HG03108 (cell line): ENCODE data around the gene ACRBP.

Experiments
- ATAC-seq: cut with Tn5 transposase; IDR thresholded peaks from one replicate; pipeline ENCODE4 v1.9.1; 2021; ENCODE audit warnings: moderate library complexity; ENCODE audit not compliant: unreplicated experiment

Gene ACRBP

GRCh38 chr12:6650832-6651231, 3.6 kb upstream of the ACRBP start:
- ATAC-seq = no peak

DNA sequence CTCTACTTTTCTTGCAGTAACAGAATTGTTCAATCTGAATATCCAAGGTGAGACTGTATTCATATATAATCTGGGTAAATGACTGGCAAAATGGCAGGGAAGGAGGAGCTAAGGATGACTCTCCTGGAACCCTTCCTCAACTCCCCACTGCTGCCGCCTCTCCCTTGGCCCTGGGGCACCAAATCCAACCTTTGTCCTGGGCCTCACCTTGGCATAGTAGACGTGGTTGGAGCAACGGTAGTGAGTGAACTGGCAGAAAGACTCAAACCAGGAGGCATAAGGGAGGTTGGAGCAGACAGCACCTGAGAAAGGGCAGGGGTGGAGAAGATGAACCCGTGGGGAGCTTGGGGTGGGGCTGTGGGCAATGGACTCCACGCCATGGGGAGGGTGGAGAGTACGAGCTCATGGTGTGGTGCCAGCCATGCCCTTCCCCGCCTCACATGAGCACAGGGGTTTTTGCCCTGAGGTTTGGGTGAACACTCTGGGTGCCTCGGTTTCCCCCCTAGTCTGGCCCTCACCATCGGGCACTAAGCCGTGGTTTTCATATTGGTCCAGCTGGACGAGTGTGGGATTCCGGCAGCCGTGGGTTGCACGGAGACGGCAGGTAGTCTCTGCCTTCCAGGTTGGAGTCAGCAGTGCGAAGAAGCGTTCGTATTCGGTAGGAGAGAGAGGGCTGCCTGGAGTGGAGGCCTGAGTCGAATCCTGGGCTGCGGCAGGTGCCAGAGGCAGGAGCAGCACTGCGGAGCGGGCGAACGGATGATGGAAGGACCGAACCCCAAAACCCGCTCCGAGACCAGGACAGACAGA, 753 bp downstream of the ACRBP start:
- ATAC-seq = no peak

DNA sequence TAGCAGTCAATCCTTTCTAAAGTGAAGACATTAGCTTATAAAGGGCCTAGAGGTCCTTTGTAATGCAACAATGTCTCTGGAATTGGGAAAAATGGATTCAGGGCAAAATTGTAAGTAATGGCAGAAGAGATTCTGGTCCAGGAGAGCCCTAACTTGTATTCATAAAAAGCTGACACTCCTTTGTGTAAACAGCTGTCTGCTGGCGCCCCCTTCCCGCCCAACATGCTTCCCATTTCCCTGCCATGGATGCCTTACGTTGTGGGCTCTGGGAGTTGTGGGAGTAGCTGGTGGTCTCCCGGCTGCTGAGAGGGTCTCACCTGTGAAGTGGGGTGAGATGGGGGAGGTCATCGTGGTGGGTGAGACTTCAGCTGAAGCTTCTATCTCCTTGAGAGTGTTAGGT, 2.3 kb downstream of the ACRBP start:
- ATAC-seq = no peak

GRCh38 chr12:6644257-6644596, 3.0 kb downstream of the ACRBP start:
- ATAC-seq = no peak

- ATAC-seq = no peak
Measured at GRCh38 chr12:6643569-6644256, 3.5 kb downstream of the ACRBP start.

- ATAC-seq = no peak
Measured at GRCh38 chr12:6641131-6641530, 6.1 kb downstream of the ACRBP start.

DNA sequence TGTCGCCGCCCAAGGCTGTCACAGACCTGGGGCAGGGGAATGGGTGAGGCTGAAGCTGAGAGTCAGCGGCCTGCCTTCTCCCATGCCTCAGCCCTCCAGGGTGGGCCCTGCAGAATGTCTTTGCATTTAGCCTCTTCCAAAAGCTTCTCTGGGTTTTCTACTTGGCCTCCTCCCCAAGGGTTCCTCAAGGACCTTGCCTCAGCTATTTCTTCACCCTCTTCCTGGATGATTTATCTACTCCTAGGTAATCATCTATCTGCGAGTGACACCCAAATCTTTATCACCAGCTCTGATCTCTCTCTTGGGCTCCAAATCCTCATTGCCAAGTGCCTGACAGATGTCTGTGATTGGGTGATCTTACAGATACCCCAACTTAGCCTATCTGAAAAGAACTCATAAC, 6.7 kb downstream of the ACRBP start:
- no peak for ATAC-seq

GRCh38 chr12:6639151-6639801, 8.0 kb downstream of the ACRBP start:
- ATAC-seq = no peak

- ATAC-seq = no peak
Measured at GRCh38 chr12:6638305-6638704, 8.9 kb downstream of the ACRBP start.

- ATAC-seq = peak; percentile 40
Measured at GRCh38 chr12:6635856-6636531, 11.2 kb downstream of the ACRBP start, which contains the start of gene LPAR5. Gene LPAR5, minus strand, starts transcription at chr12:6635959. Its CDS starts 14,711 bp downstream, at chr12:6621248.

- peak; percentile 26 for ATAC-seq
Measured at GRCh38 chr12:6635375-6635855, 11.8 kb downstream of the ACRBP start.

GRCh38 chr12:6632026-6632983, 14.9 kb downstream of the ACRBP start:
- peak; percentile 58 for ATAC-seq

DNA sequence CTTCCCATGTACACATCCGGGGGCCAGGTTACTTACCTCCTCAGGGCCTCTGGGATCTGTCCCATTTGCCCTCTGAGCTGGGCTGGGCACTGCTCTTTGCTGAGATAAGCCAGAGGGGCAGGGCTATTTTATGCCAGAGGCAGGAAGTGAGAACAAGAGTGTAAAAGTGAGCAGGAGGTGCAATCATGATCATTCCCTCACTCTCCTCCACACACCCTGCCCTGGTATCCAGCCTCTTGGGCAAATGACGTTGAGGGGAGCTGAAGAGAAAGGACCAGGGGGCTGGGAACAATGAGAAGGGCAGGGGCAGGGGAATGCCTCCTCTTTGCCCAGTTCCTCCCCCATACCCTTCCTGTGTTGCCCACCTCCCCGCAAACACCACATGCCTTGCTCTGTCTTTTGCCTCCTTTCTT, 15.7 kb downstream of the ACRBP start:
- ATAC-seq = no peak

GRCh38 chr12:6630736-6631135, 16.5 kb downstream of the ACRBP start:
- ATAC-seq = no peak

DNA sequence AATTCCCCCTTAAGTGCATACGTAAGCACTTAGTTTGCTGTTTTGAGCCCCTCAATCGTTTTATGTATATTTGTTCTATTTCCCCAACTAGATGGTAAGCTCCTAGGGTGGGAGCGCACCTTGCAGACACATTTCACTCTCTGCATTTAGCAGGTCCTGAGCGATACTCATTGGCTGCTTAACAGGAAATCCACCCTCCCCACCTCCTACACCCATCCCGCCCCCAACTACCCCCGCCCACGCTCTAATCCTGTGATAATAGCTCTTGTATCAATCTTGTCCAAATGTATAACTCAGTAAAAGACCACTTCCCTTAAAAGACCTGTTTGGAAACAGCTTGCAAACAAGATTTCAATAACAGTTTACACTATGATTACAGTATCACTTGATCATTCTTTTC, 19.6 kb downstream of the ACRBP start:
- ATAC-seq = no peak

DNA sequence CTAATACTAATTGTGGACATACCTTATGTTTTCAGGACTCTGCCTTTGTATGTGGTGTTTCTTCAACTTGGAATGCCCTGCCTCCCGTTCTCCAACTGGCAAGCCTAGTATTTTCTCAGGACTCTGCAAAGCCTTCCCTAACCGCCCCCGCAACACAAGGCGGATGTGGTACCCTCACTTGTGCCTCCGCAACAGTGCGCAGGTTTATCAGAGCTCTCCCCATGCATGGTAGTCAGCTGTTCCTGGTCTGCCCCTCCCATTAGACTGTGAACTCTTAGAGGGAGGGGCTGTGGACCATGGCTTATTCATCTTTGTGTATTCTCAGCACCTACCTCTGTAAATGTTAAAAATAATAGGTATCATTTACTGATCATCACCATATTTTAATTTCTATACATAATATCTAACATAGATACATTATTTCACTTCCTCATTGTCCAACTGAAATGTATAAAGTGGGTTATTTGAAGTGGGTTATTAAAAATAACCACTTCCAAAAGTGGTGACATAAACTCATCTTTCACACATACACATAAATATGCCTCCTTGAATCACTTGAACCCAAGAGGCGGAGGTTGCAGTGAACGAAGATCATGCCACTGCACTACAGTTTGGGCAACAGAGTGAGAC, 20.5 kb downstream of the ACRBP start:
- no peak for ATAC-seq

DNA sequence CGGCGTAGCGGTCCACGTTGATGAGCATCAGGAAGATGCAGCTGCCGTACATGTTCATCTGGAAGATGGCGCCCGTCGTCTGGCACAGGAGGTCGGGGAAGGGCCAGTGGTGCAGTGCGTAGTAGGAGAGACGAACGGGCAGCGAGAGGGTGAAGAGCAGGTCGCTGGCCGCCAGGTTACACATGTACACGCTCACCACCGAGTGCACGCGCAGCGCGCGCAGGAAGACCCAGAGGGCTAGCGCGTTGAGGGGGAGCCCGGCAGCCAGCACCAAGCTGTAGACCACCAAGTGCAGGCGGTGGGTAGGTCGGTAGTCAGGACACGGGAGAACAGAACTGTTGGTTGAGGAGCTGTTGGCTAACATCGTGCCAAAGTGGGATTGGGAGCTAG, 26.4 kb downstream of the ACRBP start:
- no peak for ATAC-seq

- no peak for ATAC-seq
Measured at GRCh38 chr12:6620137-6620884, 26.9 kb downstream of the ACRBP start.
